CD4-positive, alpha-beta T cell treated with Interferon alpha-2 for 1 hour (primary cell): ENCODE measurements around the gene OAS2.
"Not testable (repeated sequence)": the region's sequence is repeated elsewhere in the genome, so short reads cannot be mapped to it uniquely, and the experiment has no call there.

ENCODE experiments used
- DNase-seq, 2 donors: peaks; one replicate each; pipeline ENCODE4 v3.0.0-alpha.2; 2020 to 2022

OAS2 gene

GRCh38 chr12:112987561-112987960, 9.2 kb downstream of the OAS2 start:
- no peak for DNase-seq

DNA sequence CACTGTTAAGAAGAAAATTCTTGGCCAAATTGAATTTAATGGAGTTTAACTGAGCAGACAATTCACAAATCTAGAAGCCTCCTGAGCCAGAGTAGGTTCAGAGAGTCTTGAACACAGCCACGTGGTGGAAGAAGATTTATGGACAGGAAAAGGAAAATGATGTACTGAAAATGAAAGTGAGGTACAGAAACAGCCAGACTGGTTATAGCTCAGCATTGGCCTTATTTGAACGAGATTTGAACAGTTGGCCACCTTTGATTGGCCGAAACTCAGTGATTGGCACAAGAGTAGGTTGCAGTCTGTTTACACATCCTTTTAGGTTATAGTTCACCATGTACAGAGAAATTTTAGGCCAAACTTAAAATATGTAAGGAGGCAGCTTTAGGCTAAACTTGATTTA, 9.9 kb downstream of the OAS2 start:
- DNase-seq, result peak; percentile 26 to 54

DNA sequence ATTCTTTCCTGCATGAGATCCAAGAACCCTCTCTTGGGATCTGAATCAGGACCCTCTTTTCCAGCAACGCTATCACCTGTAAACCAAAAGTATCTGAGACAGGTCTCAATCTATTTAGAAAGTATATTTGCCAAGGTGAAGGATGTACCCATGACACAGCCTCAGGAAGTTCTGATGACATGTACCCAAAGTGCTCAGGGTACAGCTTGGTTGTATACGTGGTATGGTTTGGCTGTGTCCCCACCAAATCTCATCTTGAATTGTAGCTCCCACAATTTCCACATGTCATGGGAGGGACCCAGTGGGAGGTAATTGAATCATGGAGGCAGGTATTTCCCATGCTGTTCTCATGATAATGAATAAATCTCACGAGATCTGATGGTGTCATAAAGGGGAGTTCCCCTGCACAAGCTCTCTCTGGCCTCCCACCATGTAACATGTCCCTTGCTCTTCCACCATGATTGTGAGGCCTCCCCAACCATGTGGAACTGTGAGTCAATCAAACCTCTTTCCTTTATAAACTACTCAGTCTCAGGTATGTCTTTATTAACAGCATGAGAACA, 10.6 kb downstream of the OAS2 start:
- DNase-seq, result not testable (repeated sequence)

GRCh38 chr12:112989806-112990205, 11.5 kb downstream of the OAS2 start:
- DNase-seq, result no peak

- peak; percentile 74 to 78 for DNase-seq
Observed at GRCh38 chr12:112992541-112993398, 14.5 kb downstream of the OAS2 start.

DNA sequence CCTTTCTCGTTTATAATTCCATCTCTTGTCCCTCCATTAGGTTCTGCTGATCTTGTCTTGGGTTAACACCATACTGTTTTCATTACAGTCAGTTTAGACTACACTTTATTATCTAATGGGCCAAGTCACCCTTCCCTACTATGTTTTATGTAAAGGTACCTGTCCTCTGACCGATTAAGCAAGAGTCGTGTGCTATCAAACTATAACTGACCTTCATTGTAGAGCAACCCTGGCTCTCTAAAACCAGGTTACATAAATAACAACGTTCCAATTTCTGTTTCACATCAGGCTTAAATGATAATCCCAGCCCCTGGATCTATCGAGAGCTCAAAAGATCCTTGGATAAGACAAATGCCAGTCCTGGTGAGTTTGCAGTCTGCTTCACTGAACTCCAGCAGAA, 16.7 kb downstream of the OAS2 start:
- DNase-seq, result no peak

DNA sequence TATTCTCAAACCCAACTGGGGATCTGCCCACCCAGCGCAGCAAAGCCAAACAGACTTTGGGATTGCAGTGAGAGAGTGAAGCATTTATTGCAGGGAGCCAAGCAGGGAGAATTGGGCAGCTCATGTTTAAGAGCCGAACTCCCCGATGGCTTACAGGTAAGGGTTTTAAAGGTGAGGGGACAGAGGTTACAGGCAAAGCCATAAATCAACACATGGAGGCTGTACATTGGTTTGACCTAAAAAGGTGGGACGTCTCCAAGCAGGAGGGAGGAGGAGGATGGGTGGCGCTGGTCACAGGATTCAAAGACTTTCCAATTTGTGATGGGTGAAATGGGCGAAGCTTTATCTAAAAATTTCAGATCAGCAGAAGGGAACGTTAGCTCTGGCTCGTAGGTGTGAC, 18.2 kb downstream of the OAS2 start:
- no peak for DNase-seq

- DNase-seq, result no peak
Observed at GRCh38 chr12:112997506-112997905, 19.2 kb downstream of the OAS2 start.

DNA sequence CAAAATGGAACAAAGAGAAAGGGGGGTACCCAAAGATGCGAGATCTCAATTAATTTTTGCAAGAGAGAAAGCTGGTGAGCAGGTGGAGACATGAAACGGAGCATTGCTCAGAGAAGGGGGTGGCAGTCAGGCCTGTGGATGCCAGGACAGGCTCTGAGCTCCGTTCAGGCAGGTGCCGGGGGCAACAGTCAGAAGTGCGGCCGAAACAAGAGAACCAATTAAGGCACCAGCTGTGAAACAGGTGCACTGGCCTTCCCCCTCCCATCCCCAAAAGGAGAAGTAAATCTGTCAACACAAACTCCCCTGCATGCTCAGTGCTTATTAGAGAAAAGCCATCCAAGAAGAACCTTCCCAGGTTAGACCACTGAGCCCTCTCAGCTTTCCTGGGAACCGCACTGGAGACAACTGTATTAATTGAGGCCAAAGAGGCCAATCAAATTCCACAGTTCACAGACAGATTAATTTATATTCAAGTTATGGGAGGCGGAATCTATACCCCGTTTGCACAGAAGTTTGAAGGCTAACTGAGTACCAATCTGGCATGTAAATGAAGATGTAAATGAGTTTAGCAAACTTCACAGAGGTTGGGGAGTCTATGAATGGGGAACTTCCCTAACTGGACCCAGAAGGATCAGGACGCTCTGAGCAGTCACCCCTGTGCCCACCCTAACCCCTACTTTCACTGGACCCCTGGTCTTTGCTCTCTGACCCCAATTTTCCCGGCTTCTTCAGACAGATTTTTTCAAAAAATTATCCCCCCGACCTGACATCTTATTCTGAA, 20.9 kb downstream of the OAS2 start:
- peak in 1 of 2 donors; percentile 26 for DNase-seq

DNA sequence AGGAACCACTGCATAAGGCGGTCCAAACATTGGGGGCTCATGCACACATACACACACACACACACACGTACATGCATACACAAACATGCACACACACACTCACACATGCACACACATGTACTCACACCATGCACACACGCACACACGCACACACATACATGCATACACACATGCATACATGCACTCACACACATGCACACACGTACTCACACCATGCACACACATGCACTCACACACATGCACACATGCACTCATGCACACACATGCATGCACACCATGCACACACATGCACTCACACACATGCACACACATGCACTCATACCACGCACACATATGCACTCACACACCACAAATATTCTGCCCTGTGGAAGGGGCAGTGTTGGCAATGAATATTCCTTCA, 22.1 kb downstream of the OAS2 start:
- no peak for DNase-seq

GRCh38 chr12:113002155-113002554, 23.8 kb downstream of the OAS2 start:
- no peak for DNase-seq

GRCh38 chr12:113002676-113003075, 24.4 kb downstream of the OAS2 start:
- DNase-seq, result no peak

- DNase-seq, result no peak
Observed at GRCh38 chr12:113003636-113004035, 25.3 kb downstream of the OAS2 start.

DNA sequence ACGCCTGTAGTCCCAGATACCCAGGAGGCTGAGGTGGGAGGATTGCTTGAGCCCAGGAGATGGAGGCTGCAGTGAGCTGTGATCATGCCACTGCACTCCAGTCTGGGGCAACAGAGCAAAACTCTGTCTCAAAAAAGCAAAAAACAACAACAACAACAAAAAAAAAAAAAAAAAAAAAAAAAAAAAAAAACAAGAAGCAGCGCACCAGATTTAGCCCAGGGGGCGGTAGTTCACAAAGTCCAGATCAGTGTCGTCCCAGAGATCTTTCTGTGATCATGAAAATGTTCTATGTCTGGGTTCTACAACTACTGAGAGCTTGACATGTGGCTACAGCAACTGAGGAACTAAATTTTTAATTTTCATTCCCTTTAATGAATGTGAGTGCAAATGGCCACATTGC, 27.4 kb downstream of the OAS2 start:
- DNase-seq, result no peak

GRCh38 chr12:113006206-113006605, 27.9 kb downstream of the OAS2 start:
- no peak for DNase-seq

DNA sequence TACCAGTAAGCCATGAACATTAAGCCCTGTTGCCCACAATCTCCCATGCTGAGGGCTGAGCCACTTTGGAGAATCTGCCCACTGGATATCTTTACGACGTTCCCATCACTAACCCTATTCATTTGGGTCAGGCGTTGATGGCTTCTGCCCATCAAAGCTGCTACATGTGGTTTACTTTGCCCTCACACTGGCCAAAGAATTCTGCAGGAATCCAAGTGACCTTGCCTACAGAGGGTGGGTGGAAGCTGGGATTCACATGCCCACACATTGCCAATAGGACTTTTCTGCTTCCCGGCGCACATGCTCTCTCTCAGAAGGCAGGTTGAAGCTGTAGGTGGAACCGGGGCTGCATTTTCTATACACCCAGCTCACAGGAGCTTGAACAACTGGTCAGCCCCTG, 28.3 kb downstream of the OAS2 start:
- DNase-seq, result no peak

DNA sequence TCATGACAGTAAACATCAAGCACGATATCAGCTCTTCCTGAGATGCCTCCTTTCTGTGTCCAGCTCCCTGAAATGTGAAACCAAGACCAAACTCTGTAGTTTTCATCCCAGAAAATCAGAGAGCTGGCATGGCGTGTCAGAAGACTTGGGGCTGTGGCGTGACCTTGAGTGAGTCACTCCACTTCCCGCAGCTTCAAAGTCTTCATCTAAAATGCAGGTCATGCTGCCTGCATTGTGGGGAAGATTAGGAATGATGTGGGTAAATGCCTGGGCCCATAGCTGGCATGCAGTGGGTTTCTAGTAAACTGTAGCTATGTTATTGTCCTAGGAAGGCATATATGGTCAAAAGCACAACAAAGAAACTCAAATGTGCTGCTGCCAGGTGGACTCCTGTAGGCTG, 28.8 kb downstream of the OAS2 start:
- DNase-seq, result no peak

GRCh38 chr12:113010701-113011100, 32.4 kb downstream of the OAS2 start:
- DNase-seq, result no peak

DNA sequence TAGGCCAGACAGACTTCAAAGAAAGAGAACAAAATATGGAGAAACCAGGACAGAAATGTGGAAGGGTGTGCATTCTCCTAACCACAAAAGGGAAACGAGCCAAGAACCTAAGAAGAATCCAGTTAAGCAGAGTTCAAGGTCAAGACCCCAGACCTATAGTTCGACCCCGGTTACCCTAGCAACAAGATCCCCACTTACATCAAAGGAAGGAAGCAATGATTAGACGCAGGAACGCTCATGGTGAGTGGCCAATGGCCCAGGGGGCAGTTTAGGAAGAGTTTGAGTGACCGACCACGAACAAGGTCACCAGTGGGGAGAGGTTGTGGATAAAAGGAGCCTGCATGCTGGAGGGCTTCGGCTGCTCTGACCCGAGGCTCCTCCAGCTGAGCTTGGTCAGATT, 36.2 kb downstream of the OAS2 start:
- DNase-seq, result no peak

- DNase-seq, result no peak
Observed at GRCh38 chr12:113016796-113017195, 38.5 kb downstream of the OAS2 start.

DNA sequence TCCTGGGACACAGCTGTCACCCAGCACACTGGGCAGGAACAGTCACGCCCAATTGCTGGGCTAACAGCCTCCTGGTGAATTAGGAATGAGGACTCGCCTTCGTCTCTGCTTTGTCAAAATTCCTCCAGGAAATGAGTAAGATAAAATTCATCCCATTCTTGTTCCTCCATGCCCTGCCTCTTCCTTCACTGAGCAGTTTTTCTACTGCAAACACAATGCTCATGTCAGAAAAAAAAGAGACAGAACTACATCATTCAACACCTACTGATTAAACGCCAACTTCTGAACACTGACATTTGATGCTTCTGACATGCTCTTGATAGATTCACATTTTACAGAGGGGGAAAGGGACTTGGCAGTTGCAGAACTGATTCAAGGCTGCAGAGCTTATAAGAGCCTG, 40.7 kb downstream of the OAS2 start:
- no peak for DNase-seq

GRCh38 chr12:113021500-113021899, 43.2 kb downstream of the OAS2 start:
- DNase-seq, result no peak

DNA sequence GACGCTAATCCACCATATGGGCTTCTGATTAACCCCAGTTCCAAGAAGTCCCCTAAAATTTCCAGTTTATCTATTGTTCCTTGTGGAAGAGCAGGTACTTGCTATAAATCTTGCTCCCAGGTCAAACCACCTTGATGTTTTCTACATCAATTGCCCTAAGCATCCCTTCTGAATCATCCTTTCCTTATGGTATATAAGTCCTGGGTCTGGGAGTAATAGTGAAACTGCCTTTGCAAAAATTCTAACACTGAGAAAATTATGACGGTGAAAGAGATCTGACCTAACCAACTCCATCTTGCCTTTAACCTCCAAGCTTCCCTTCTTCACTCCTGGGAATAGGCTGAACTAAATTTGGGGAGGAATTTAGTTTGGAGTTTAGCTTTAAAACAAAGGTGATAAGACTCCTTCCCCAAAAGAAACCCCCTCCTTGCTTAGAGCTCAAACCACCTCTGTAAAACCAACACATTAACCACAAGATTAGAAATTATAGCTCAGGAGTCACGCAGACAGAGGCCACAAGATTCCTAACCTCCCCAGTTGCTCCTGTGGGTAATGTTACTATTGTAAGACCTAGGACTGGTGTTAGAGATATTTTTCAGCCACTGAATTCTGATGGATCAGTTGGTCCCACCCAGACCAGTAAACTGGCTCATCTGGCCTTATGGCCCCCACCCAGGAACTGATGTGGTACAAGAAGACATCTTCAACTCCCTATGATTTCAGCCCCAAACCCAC, 44.4 kb downstream of the OAS2 start:
- DNase-seq, result no peak
